GM19043 (cell line): ENCODE measurements around the gene FILIP1L.

ENCODE experiments used
- ATAC-seq: cut with Tn5 transposase; IDR thresholded peaks from one replicate; pipeline ENCODE4 v1.9.1; 2021; ENCODE audit warnings: low read depth; ENCODE audit not compliant: unreplicated experiment

FILIP1L gene

DNA sequence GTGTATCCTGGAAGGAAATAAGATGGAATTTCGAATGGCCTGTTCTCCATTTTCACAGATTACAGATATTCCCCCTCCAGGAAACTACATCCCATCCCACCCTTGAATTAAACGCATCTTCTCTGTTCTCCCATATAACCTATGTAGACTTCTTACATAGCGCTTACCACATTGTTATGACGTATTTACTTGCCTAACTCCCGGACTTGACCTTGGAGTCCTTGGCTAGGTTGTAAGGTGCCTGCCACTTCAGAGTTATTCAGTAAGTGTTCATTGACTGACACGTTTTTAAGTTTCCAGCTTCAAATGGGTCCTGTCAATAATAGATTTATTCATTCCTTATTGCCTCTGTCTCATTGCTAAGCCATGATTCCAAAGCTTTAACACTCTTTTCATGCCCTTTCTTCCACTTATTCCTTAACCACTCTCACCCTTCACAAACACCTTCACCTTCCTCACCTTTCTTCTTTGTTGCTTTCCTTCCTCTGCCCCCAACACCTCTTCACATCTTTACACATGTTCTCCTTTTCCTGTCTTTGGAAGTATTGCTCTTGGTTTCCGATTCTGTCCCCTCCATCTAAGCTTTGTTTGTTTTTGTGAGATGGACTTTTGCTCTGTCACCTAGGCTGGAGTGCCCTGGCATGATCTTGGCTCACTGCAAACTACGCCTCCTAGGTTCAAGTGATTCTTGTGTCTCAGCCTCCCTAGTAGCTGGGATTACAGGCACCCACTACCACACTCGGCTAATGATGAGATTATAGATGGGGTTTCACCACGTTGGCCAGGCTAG, 158.3 kb downstream of the FILIP1L start:
- ATAC-seq = no peak

DNA sequence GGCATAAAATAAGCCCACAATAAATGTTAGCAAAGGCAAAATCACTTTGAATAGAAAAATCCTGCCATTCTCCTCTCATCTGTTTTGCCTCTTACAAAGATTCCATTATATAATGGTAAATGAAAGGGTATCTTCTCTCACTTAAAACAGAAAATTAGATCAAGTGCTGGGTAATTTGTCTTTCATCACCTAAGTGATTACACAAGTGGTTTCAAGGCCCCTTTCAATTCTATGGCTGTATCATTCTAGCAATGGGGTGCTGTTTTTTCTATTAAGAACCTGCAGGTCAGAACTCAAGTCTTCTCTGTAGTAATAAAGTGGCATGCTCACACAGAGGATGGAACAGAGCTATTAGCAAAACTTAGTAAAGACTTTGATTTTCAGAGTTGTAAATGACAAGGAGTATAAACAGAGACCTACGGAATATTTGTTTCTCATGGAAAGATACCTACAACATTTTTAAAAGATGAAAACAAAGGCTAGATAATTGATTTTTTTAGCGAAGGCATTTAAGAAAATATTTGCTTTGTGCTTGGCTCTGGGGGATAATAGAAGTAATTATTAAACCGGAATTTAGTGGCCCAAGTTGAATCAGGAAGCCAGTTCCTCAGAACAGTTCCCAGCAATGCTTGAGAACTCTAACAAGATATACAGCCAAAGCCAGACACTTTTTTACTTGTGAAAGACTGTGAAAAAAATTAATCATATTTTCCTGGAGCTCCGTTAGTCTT, 159.2 kb downstream of the FILIP1L start:
- no peak for ATAC-seq

GRCh38 chr3:99953596-99953995, 160.7 kb downstream of the FILIP1L start:
- ATAC-seq = no peak

DNA sequence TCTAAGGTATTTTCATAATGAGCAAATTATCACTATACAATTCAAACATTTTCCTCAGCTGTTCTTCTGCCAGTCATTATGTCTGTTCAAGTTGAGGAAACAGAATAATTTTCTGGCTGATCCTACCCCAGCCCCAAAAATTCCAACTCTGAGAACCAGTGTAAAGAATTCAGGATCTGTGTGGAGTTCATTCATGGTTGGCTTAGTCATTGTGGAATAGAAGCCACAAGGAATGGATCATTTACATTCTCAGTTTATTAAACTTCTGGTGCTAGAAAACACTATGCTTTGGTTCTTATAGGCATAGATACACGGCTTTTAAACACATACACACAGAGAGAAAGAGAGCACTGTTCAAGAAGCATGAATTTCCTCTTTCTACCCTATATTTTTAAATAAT, 162.0 kb downstream of the FILIP1L start:
- ATAC-seq = no peak

GRCh38 chr3:99951701-99952100, 162.6 kb downstream of the FILIP1L start:
- no peak for ATAC-seq

GRCh38 chr3:99950921-99951320, 163.4 kb downstream of the FILIP1L start:
- no peak for ATAC-seq

- ATAC-seq = no peak
These were observed 164.2 kb downstream of the FILIP1L start for GRCh38 chr3:99949956-99950670.

DNA sequence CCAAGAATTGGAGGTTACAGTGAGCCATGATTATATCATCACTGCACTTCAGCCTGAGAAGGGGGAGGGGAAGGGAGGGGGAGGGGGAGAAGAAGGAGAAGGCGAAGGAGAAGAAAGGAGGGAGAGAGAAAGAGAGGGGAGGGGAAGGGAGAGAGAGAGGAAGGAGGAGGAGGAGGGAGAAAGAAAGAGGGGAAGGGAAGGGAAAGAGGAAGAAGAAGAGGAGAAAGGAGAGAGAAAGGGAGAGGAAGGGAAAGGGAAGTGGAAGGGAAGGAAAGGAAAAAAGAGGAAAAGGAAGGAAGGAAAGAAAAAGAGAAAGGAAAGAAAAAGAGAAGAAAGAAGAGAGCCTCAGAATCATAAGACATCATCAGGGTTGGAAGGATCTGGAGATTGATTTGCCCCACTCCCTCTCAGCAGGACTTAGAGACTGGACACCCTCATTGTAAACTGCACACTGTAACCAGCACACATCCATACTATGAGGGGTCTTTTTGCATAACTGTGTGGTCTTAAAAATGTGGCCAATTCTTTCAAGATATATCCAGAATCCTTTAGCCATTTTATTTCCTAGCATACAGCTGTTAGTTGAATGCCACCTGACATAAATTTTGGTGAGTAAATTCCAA, 165.7 kb downstream of the FILIP1L start:
- no peak for ATAC-seq

DNA sequence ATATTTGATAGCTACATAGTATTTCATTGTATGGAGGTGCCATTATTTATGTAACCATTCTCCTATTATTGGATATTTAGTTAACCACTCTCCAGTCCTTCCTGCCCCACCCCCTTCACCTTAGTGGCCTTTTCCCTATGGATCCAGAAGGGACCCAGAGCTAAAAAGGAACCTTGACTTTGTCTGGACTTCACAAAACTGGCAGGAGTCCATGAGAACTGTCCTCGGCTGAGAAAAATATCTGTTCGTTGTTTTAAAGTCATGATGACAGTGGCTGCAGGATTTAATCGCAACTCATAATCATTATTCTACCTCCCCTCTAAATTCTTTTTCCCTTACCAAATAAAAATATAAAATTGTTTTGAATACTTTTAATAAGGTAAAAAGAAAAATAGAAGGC, 166.9 kb downstream of the FILIP1L start:
- no peak for ATAC-seq

GRCh38 chr3:99945328-99945995, 168.8 kb downstream of the FILIP1L start:
- no peak for ATAC-seq

DNA sequence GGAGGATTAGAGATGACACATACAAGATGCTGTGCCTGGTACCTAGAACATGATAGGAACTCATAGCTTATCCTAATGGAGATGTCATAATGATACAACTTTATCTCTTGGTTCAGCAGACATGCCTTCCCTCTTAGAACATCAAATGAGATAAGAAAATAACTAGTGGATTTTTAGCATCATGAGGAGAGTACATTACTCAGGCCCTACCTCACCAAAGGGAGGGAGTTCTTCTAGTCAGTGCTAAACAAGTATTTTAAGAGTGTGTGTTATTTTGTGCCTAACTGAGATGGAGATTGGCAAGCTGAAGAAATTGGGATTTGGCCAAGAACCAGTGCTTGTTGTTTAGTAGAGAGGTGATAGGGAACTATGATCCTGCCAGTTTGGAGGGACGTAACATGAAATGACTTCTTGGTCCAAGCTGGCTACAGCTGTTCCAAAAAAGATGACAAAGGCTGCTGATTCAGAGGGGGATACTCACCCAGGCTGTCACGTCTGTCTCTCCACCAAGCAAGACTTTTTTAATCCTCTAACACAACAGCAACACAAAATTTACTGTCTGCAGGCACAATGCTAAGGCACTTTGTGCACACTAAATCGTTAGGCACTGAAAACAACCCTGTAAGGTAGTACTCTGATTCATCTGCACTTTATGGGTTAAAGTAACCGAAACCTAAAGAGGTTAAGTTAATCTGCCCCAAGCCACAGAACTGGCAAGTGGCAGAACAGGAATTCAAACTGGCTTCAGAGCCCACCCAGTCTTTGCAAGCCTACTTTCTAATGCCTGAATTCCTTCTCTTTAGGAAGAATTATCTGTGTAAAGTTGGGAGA, 170.2 kb downstream of the FILIP1L start:
- no peak for ATAC-seq

GRCh38 chr3:99941211-99941610, 173.1 kb downstream of the FILIP1L start:
- no peak for ATAC-seq

DNA sequence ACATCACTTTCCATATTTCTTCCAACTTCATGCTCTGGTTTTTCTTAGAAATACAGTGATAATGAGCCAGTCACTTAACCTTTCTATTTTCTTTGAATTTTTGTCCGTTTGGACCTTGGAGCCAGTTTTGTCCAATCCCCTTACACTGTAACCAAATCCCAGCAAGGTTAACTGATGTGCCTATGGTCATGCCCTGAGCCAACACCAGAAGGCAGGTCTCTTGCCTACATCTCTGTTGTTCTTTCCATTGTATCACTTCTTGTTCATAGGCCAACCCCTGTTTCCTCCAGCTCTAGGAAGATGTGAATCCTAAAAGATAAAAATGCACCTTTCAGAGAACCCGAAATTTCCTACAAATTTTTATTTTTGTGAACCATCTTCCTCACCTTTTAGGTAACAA, 174.0 kb downstream of the FILIP1L start:
- ATAC-seq = no peak

DNA sequence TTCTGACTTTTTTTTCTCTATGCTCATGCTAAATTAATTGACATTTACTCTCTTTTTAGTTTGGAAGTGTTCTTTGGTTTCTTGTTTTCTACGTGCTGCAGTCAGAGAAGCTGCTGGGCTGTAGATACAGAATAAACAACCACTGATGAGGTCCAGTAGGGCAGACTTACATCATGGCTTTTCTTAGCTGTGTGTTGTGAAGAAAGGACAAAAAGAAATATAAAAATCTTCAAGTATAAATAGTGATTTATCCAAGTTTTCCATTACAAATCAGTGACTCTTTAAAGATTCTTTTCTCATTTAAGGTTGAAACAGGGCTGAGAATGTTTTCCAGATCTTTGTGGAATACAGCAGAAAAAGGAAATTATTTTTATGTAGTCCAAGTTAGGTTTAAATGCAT, 174.4 kb downstream of the FILIP1L start:
- no peak for ATAC-seq

- ATAC-seq = no peak
These were observed 175.9 kb downstream of the FILIP1L start for GRCh38 chr3:99938270-99938911.

GRCh38 chr3:99934975-99935797, 179.1 kb downstream of the FILIP1L start:
- no peak for ATAC-seq

DNA sequence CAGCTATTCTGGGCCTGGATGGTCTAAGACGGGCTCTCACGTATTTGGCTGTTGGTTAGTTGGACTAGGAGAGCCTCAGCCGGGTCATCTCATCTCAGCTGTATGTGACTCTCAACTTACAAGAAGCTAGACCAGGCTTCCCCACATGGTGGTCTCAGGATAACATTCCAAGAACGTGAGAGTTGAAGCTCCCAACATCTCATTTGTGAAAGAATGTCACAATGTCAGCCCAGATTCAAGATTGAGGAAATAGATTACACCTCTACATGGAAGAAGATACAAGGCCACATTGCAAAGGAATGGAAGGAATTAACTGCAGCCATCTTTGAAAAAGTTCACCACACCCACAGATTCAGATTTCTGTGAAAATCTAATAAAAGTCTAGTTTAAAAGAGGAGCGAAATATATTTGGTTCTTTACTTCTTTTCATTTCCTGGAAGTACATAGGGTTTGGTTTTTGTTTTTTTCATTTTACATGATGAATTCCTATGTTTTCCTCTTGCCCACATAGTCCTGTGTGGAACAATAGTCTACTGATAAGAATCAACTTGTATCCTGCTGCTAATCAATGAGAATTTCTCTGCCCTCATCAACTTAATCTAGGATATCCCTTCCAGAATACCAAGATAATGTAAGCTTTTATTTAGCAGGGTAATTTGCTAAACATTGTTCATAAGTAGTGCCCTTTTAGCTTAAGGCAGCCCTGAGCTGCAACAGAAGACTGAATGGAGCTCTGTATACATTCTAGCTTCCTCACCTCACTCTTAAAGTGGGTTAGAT, 180.1 kb downstream of the FILIP1L start:
- no peak for ATAC-seq

DNA sequence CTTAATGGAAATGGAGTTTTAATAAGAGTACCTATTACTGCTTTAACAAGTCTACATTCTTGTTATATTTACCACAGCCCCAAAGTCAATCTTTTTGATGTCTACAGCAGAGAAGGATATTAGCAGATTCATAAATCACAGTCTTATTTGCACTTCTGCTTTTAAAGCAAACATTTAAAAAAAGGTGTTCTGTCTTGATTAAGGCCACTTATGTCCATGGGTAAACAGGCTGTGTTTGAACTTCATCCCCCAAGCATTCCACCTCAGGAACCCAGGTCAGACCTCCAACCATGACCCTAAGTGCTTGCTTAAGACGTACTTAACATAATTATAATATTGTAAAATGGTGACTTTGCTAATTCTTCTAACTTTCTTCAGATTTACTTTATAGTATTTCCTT, 183.2 kb downstream of the FILIP1L start:
- ATAC-seq = no peak
